Endothelial cell of umbilical vein (primary cell): ENCODE measurements around the gene FBXL19. TPM values are rescaled to one million over a fixed set of nuclear protein-coding genes. Genes with fewer than 3 reads are reported as not detected.
A peak's percentile ranks its signal among the peaks of the same experiment; 100 is the strongest.

Source experiments
- BruUV-seq: library from RNA; stranded (reverse); fragments of 400-500 nt; replicated peaks from 2 replicates; lab custom pipeline; 2021; lab: Mats Ljungman, UMichigan
- CTCF ChIA-PET: fragments of 300-600, 350-600 bp; sonication (Branson Sonifier 250); formaldehyde crosslinking; loops from one replicate; lab custom pipeline; 2021; ENCODE audit warnings: antibody characterized with exemption, inconsistent platforms; lab: Charles Lee
- POLR2A ChIA-PET: fragments of 300-600, 350-600 bp; sonication (Branson Sonifier 250); formaldehyde crosslinking; loops from one replicate; lab custom pipeline; 2021; ENCODE audit warnings: antibody characterized with exemption, inconsistent platforms; lab: Charles Lee
- DNase-seq: peaks from one replicate; pipeline ENCODE4 v3.0.0-alpha.2; 2011; ENCODE audit warnings: low read depth, low spot score
- FAIRE-seq: peaks from 2 replicates; lab custom pipeline; 2011; peaks lifted over from hg19 to GRCh38; lab: Jason Lieb, UNC
- H2AFZ ChIP-seq: 2 replicates; pipeline ENCODE4 v1.6.0; 2012; ENCODE audit warnings: low read depth, low read length, control low read depth, inconsistent platforms
- H3K27ac ChIP-seq: 2 replicates; pipeline ENCODE4 v1.5.1; 2011; ENCODE audit warnings: low read depth, mild to moderate bottlenecking, control low read depth, low read length, moderate library complexity; ENCODE audit not compliant: insufficient read depth
- H3K27me3 ChIP-seq, 2 experiments: 2 replicates each; pipeline versions ENCODE4 v1.6.0 to v1.6.1; 2011; ENCODE audit warnings: low read length in 2 of 2, mixed read lengths in 1 of 2; ENCODE audit not compliant: control insufficient read depth in 2 of 2, insufficient read depth in 2 of 2
- H3K36me3 ChIP-seq, 2 experiments: 2 replicates in 1 of 2; 3 replicates in 1 of 2; pipeline ENCODE4 v1.5.1; 2011; ENCODE audit warnings: low read length in 2 of 2, mild to moderate bottlenecking in 1 of 2, moderate library complexity in 1 of 2; ENCODE audit not compliant: control insufficient read depth in 2 of 2, insufficient read depth in 2 of 2; ENCODE audit errors: extremely low read depth in 1 of 2
- H3K4me1 ChIP-seq: 3 replicates; pipeline ENCODE4 v1.5.1; 2011; ENCODE audit warnings: mild to moderate bottlenecking, low read length; ENCODE audit not compliant: control insufficient read depth, insufficient read depth; ENCODE audit errors: extremely low read depth
- H3K4me2 ChIP-seq: 2 replicates; pipeline ENCODE4 v1.6.1; 2011; ENCODE audit warnings: low read length, control low read depth, mixed read lengths; ENCODE audit not compliant: insufficient read depth
- H3K4me3 ChIP-seq, 3 experiments: fragments of 200-600 bp in 1 of 3; sonication (generic), shearing (Covaris generic) in 1 of 3; replicated peaks in 1 of 3; 2 replicates each; pipeline ENCODE4 v1.5.1; 2011 to 2016; ENCODE audit warnings: control low read depth in 3 of 3, low read length in 3 of 3, mild to moderate bottlenecking in 2 of 3, inconsistent platforms in 1 of 3, low read depth in 1 of 3, moderate library complexity in 1 of 3; ENCODE audit not compliant: insufficient read depth in 1 of 3
- H3K79me2 ChIP-seq: 2 replicates; pipeline ENCODE4 v1.6.0; 2012; ENCODE audit warnings: low read length, inconsistent platforms; ENCODE audit not compliant: control insufficient read depth, insufficient read depth
- H3K9ac ChIP-seq: replicated peaks from 2 replicates; pipeline ENCODE3; 2011; ENCODE audit warnings: low read length, control low read depth; ENCODE audit not compliant: insufficient read depth; ENCODE audit errors: extremely low read depth
- H3K9me1 ChIP-seq: replicated peaks from 3 replicates; pipeline ENCODE4 v1.6.0; 2011; ENCODE audit warnings: mild to moderate bottlenecking, low read length; ENCODE audit not compliant: control insufficient read depth, insufficient read depth; ENCODE audit errors: extremely low read depth
- H3K9me3 ChIP-seq: replicated peaks from 2 replicates; pipeline ENCODE4 v1.5.1; 2012; ENCODE audit warnings: low read length, inconsistent platforms; ENCODE audit not compliant: control insufficient read depth, insufficient read depth
- H4K20me1 ChIP-seq: replicated peaks from 2 replicates; pipeline ENCODE3; 2011; ENCODE audit warnings: mild to moderate bottlenecking, low read length; ENCODE audit not compliant: control insufficient read depth, insufficient read depth; ENCODE audit errors: extremely low read depth
- CTCF ChIP-seq, 2 donors: IDR thresholded peaks; 1 replicate in 1 of 2; 2 replicates in 1 of 2; pipeline ENCODE4 v1.5.1; 2011; ENCODE audit warnings: low read length in 2 of 2, mild to moderate bottlenecking in 2 of 2, moderate library complexity in 2 of 2, control low read depth in 1 of 2, inconsistent platforms in 1 of 2, low read depth in 1 of 2; ENCODE audit not compliant: insufficient read depth in 1 of 2; ENCODE audit errors: extremely low read depth in 1 of 2
- FOS ChIP-seq: IDR thresholded peaks from 2 replicates; pipeline ENCODE4 v1.6.1; 2011; ENCODE audit warnings: mild to moderate bottlenecking, low read length, moderate library complexity, borderline replicate concordance; ENCODE audit not compliant: insufficient read depth
- MAX ChIP-seq: IDR thresholded peaks from 2 replicates; pipeline ENCODE4 v1.6.1; 2011; ENCODE audit not compliant: insufficient read depth, insufficient read length
- POLR2AphosphoS5 ChIP-seq: IDR thresholded peaks from 2 replicates; pipeline ENCODE4 v1.6.1; 2012; ENCODE audit warnings: low read depth, mild to moderate bottlenecking, control low read depth, low read length, moderate library complexity; ENCODE audit not compliant: insufficient read depth
- dilution Hi-C: fragments of 300-500 bp; cut with MboI; formaldehyde crosslinking; loops from one replicate; pipeline ENCODE4 v1.15.0; 2019; ENCODE audit warnings: low sequenced_read_pairs; ENCODE audit not compliant: extremely low pct_ligation_motif_present
- intact Hi-C: fragments of 100-400 bp; cut with micrococcal nuclease; formaldehyde crosslinking; loops from one replicate; pipeline ENCODE4 v1.10.0; 2022
- polyA plus RNA-seq, 4 experiments: library from polyadenylated mRNA; depleted of rRNA in 3 of 4; stranded (reverse) in 3 of 4; unstranded in 1 of 4; fragments of >200 nt; gene quantifications; 2 replicates each; pipeline versions ENCODE4 v1.2.1 to v1.2.3, GENCODE V29; 2011 to 2012; ENCODE audit warnings: missing spikeins in 1 of 4
- total RNA-seq: library from RNA; stranded (reverse); gene quantifications from 2 replicates; pipeline ENCODE4 v1.2.3, GENCODE V29; 2021

Gene FBXL19
- total and polyA plus RNA-seq, 2 donors (not counting 3 experiments of a cell fraction or from before 2014, with no cell fraction given): 22.1 to 38.0 TPM

GRCh38 chr16:30947859-30948666 is 24.7 kb downstream of the FBXL19 start:
- TSS peak; percentile 12 for BruUV-seq

More at GRCh38 chr16:30947859-30948666, 24.7 kb downstream of the FBXL19 start:
- H3K4me3 ChIP-seq: peak overlapping the region in 2 of 3 experiments; percentile 72 to 73
- H3K27ac ChIP-seq: peak overlapping the region; percentile 43
- TF ChIP-seq MAX (peak; percentile 73), CTCF (IDR thresholded peaks at IDR 0.05; ENCODE audit: extremely low read depth in 1 of 2, insufficient read depth in 1 of 2, low read depth in 1 of 2, low read length in 2 of 2) (no peak), POLR2AphosphoS5 (no peak), FOS (no peak)
- dilution Hi-C loops (no loop called here), intact Hi-C loops (no loop called here)
- H3K9me1 ChIP-seq: no peaks in the 10 kb centered on the region
- no peaks in the 10 kb centered on the region for H3K27me3 ChIP-seq
- no peak overlapping the region for H3K9ac ChIP-seq
- ChIA-PET POLR2A (no interaction called here), CTCF (no interaction called here)
- no peaks in the 10 kb centered on the region for H3K79me2 ChIP-seq
- H3K36me3 ChIP-seq: peaks cover 0 to 13% of the 10 kb centered on the region in 2 experiments
- peak overlapping the region; percentile 71 for H3K4me2 ChIP-seq
- peaks cover 14% of the 10 kb centered on the region for H3K4me1 ChIP-seq
- H3K9me3 ChIP-seq: no peaks in the 10 kb centered on the region
- peak; percentile 97 for DNase-seq
- FAIRE-seq: peak; percentile 94
- H2AFZ ChIP-seq: no peak overlapping the region
- no peaks in the 10 kb centered on the region for H4K20me1 ChIP-seq
